GM23338 (cell line): ENCODE results near the gene CLASP2. TPM values are rescaled to one million over a fixed set of nuclear protein-coding genes. Genes with fewer than 3 reads are reported as not detected.
A peak's percentile ranks its signal among the peaks of the same experiment; 100 is the strongest.

ENCODE experiments used
- ATAC-seq: fragments of 200-7000 bp; cut with Tn5 transposase; 3 replicates; pipeline ENCODE4 v1.9.1; 2020
- DNase-seq: peaks from one replicate; pipeline ENCODE4 v3.0.0-alpha.2; 2015; ENCODE audit warnings: low spot score
- H2AFZ ChIP-seq: fragments of 200-600 bp; sonication (generic); 2 replicates; pipeline ENCODE4 v1.8.0; 2016; ENCODE audit warnings: antibody characterized with exemption, mild to moderate bottlenecking, moderate library complexity
- H3F3A ChIP-seq: fragments of 200-600 bp; sonication (generic); replicated peaks from 2 replicates; pipeline ENCODE4 v1.8.0; 2017; ENCODE audit warnings: antibody characterized with exemption, mixed run types, low read depth
- H3K27ac ChIP-seq: fragments of 200-600 bp; sonication (generic); 2 replicates; pipeline ENCODE4 v1.6.1; 2016; ENCODE audit warnings: low read depth
- H3K27me3 ChIP-seq: fragments of 200-600 bp; sonication (generic); 2 replicates; pipeline ENCODE4 v1.8.0; 2016; ENCODE audit warnings: mild to moderate bottlenecking, mixed run types, moderate library complexity; ENCODE audit not compliant: insufficient read depth
- H3K36me3 ChIP-seq: fragments of 200-600 bp; sonication (generic); 2 replicates; pipeline ENCODE4 v1.8.0; 2016; ENCODE audit warnings: mild to moderate bottlenecking; ENCODE audit not compliant: insufficient read depth
- H3K4me1 ChIP-seq: fragments of 200-600 bp; sonication (generic); 2 replicates; pipeline ENCODE4 v1.8.0; 2016; ENCODE audit warnings: mild to moderate bottlenecking, moderate library complexity; ENCODE audit not compliant: insufficient read depth
- H3K4me2 ChIP-seq: fragments of 200-600 bp; sonication (generic); 2 replicates; pipeline ENCODE4 v1.7.1; 2017; ENCODE audit warnings: mixed run types
- H3K4me3 ChIP-seq: fragments of 200-600 bp; sonication (generic); 2 replicates; pipeline ENCODE4 v1.6.1; 2016; ENCODE audit warnings: mixed run types
- H3K79me2 ChIP-seq: fragments of 200-600 bp; sonication (generic); replicated peaks from 2 replicates; pipeline ENCODE4 v1.8.0; 2017; ENCODE audit warnings: mild to moderate bottlenecking; ENCODE audit not compliant: insufficient read depth
- H3K9me2 ChIP-seq: fragments of 200-600 bp; sonication (generic); 2 replicates; pipeline ENCODE4 v1.8.0; 2017; ENCODE audit not compliant: insufficient read depth
- H4K20me1 ChIP-seq: fragments of 200-600 bp; sonication (generic); replicated peaks from 2 replicates; pipeline ENCODE4 v1.8.0; 2017; ENCODE audit warnings: mild to moderate bottlenecking; ENCODE audit not compliant: insufficient read depth
- H3K27ac Mint-ChIP-seq: 2 replicates; pipeline ENCODE4 v1.8.0; 2020; ENCODE audit warnings: inconsistent platforms, mild to moderate bottlenecking, moderate library complexity, mixed read lengths
- H3K27me3 Mint-ChIP-seq: 3 replicates; pipeline ENCODE4 v1.8.0; 2022; ENCODE audit warnings: low read depth, mild to moderate bottlenecking, moderate library complexity, mixed read lengths, inconsistent platforms; ENCODE audit not compliant: insufficient read depth, poor library complexity
- H3K36me3 Mint-ChIP-seq: 3 replicates; pipeline ENCODE4 v1.8.0; 2021; ENCODE audit warnings: low read depth, mild to moderate bottlenecking, inconsistent platforms, moderate library complexity, mixed read lengths
- H3K4me1 Mint-ChIP-seq: 3 replicates; pipeline ENCODE4 v1.8.0; 2020; ENCODE audit warnings: mild to moderate bottlenecking, inconsistent platforms, mixed read lengths
- H3K4me3 Mint-ChIP-seq: 3 replicates; pipeline ENCODE4 v1.8.0; 2021; ENCODE audit warnings: moderate library complexity, mild to moderate bottlenecking, inconsistent platforms, mixed read lengths
- H3K9me3 Mint-ChIP-seq: 3 replicates; pipeline ENCODE4 v1.8.0; 2020; ENCODE audit warnings: moderate library complexity, mild to moderate bottlenecking, inconsistent platforms, mixed read lengths
- CREB1 ChIP-seq: fragments of 250-450 bp; sonication (Bioruptor Pico); IDR thresholded peaks from 2 replicates; pipeline ENCODE4 v1.5.0; 2020; ENCODE audit warnings: low read depth, mild to moderate bottlenecking, moderate library complexity
- CTCF ChIP-seq, 2 experiments: fragments of 200-600 bp in 1 of 2; sonication (generic) in 1 of 2; conservative IDR thresholded peaks; 2 replicates each; pipeline versions ENCODE4 v1.5.1 to v1.6.1; 2016 to 2017; ENCODE audit warnings: antibody characterized with exemption in 2 of 2, low read depth in 2 of 2, mild to moderate bottlenecking in 2 of 2, moderate library complexity in 1 of 2
- EZH2 ChIP-seq: fragments of 200-600 bp; sonication (generic); IDR thresholded peaks from one replicate; pipeline ENCODE4 v1.8.0; 2017; ENCODE audit warnings: antibody characterized with exemption, mild to moderate bottlenecking, low read depth; ENCODE audit not compliant: unreplicated experiment
- EZH2phosphoT487 ChIP-seq: fragments of 200-600 bp; sonication (generic); IDR thresholded peaks from one replicate; pipeline ENCODE4 v1.8.1; 2018; ENCODE audit warnings: antibody characterized with exemption; ENCODE audit not compliant: unreplicated experiment
- JUNB ChIP-seq: IDR thresholded peaks from one replicate; pipeline ENCODE4 v1.6.1; 2016; ENCODE audit warnings: antibody characterized with exemption; ENCODE audit not compliant: unreplicated experiment
- NANOG ChIP-seq: IDR thresholded peaks from 2 replicates; pipeline ENCODE4 v1.6.1; 2016; ENCODE audit warnings: antibody characterized with exemption, borderline replicate concordance
- POLR2AphosphoS5 ChIP-seq: IDR thresholded peaks from 2 replicates; pipeline ENCODE4 v1.6.1; 2016; ENCODE audit warnings: antibody characterized with exemption, low read depth
- REST ChIP-seq: IDR thresholded peaks from one replicate; pipeline ENCODE4 v1.6.1; 2018; ENCODE audit warnings: antibody characterized with exemption; ENCODE audit not compliant: unreplicated experiment
- STAT1 ChIP-seq: IDR thresholded peaks from one replicate; pipeline ENCODE4 v1.6.1; 2016; ENCODE audit warnings: antibody characterized with exemption; ENCODE audit not compliant: unreplicated experiment
- ZNF331 ChIP-seq: fragments of 250-450 bp; sonication (Bioruptor Pico); IDR thresholded peaks from 2 replicates; pipeline ENCODE4 v1.5.0; 2020; ENCODE audit warnings: low read depth, mild to moderate bottlenecking, moderate library complexity
- ZNF462 ChIP-seq: fragments of 250-450 bp; sonication (Bioruptor Pico); IDR thresholded peaks from 2 replicates; pipeline ENCODE4 v1.5.0; 2020; ENCODE audit warnings: mild to moderate bottlenecking, moderate library complexity
- polyA plus RNA-seq: library from polyadenylated mRNA; unstranded; fragments of >200 nt; fragmentation: Nextera tagmentation; extraction: Ambion mirVana; gene quantifications from 2 replicates; pipeline ENCODE4 v1.2.1, GENCODE V29; 2016
- total RNA-seq: library from RNA; depleted of rRNA; stranded (reverse); fragments of >200 nt; shearing (Covaris generic); gene quantifications from 2 replicates; pipeline ENCODE4 v1.2.3, GENCODE V29; 2014

The CLASP2 gene
- total and polyA plus RNA-seq, 2 experiments from 2014 or later, result 12.8 to 74.6 TPM

- TF ChIP-seq CTCF (conservative IDR thresholded peaks at IDR 0.05; ENCODE audit: low read depth in 2 of 2), result no peak
- no peak for TF ChIP-seq REST
Observed at GRCh38 chr3:33722191-33722590, 4.1 kb upstream of the CLASP2 start (continued).

- Mint-ChIP-seq H3K27me3 (peaks cover 5% of the 10 kb centered on the region), H3K36me3 (no peaks in the 10 kb centered on the region), H3K9me3 (no peaks in the 10 kb centered on the region), H3K4me3 (no peak overlapping the region; the same call in 2 of the 3 replicates), H3K27ac (peak overlapping the region; percentile 92), H3K4me1 (peaks cover 3% of the 10 kb centered on the region)
- Histone ChIP-seq H3K27me3 (no peaks in the 10 kb centered on the region), H4K20me1 (peaks cover 17% of the 10 kb centered on the region), H2AFZ (peak overlapping the region; percentile 91), H3K4me2 (peak overlapping the region; percentile 93), H3K27ac (peak overlapping the region; percentile 77; the same call in 1 of the 2 replicates), H3K9me2 (no peaks in the 10 kb centered on the region), H3K79me2 (peaks cover 40% of the 10 kb centered on the region), H3F3A (no peaks in the 10 kb centered on the region), H3K4me3 (peak overlapping the region; percentile 80), H3K36me3 (no peaks in the 10 kb centered on the region), H3K4me1 (peaks cover 8% of the 10 kb centered on the region; the same call in 1 of the 2 replicates)
- no peak for ATAC-seq
- DNase-seq, result no peak
- TF ChIP-seq CREB1 (CRISPR knock-in tag) (no peak), NANOG (no peak), POLR2AphosphoS5 (no peak), ZNF331 (no peak), CTCF (conservative IDR thresholded peaks at IDR 0.05; ENCODE audit: low read depth in 2 of 2) (no peak), JUNB (no peak), ZNF462 (CRISPR knock-in tag) (no peak), EZH2 (no peak), EZH2phosphoT487 (no peak), STAT1 (no peak)
Observed at GRCh38 chr3:33718595-33718907, 497 bp upstream of the CLASP2 start.
